ENCODE data around the gene PCDH8.

The PCDH8 gene

GRCh38 chr13:52850072-52850395 is 1.6 kb upstream of the PCDH8 start:
- H3K36me3 ChIP-seq (ENCODE audit: insufficient read depth, low read length), result no peaks in the 10 kb centered on the region
- H3K4me2 ChIP-seq (ENCODE audit: low read depth, low read length, poor library complexity, severe bottlenecking), result no peak overlapping the region
- H3K27me3 ChIP-seq (ENCODE audit: insufficient read depth, low read length, poor library complexity, severe bottlenecking), result no peaks in the 10 kb centered on the region
- no peak overlapping the region for H3K9ac ChIP-seq (ENCODE audit: low read depth, low read length, poor library complexity, severe bottlenecking)
- H2AFZ ChIP-seq (ENCODE audit: low read length), result no peak overlapping the region
- no peak for TF ChIP-seq CTCF (conservative IDR thresholded peaks at IDR 0.05; ENCODE audit: low read length)
- H3F3A ChIP-seq (ENCODE audit: low read depth), result no peaks in the 10 kb centered on the region
- no peaks in the 10 kb centered on the region for H3K9me2 ChIP-seq (replicated peaks; ENCODE audit: low read depth, low read length)
- H3K4me3 ChIP-seq (ENCODE audit: low read length, poor library complexity, severe bottlenecking), result no peak overlapping the region
- H3K9me3 ChIP-seq (ENCODE audit: insufficient read depth, low read depth, low read length), result no peaks in the 10 kb centered on the region
- no peaks in the 10 kb centered on the region for H4K20me1 ChIP-seq (ENCODE audit: insufficient read depth, low read length, poor library complexity, severe bottlenecking)
- no peaks in the 10 kb centered on the region for H3K79me2 ChIP-seq (ENCODE audit: insufficient read depth, low read length)
- no peaks in the 10 kb centered on the region for H3K4me1 ChIP-seq (ENCODE audit: insufficient read depth, low read length, poor library complexity, severe bottlenecking)

- Histone ChIP-seq H4K20me1 (ENCODE audit: insufficient read depth, low read length, poor library complexity, severe bottlenecking) (no peaks in the 10 kb centered on the region), H3K9me3 (ENCODE audit: insufficient read depth, low read depth, low read length) (no peaks in the 10 kb centered on the region), H3K79me2 (ENCODE audit: insufficient read depth, low read length) (no peaks in the 10 kb centered on the region), H3F3A (ENCODE audit: low read depth) (no peaks in the 10 kb centered on the region), H3K9me2 (replicated peaks; ENCODE audit: low read depth, low read length) (no peaks in the 10 kb centered on the region), H3K27me3 (ENCODE audit: insufficient read depth, low read length, poor library complexity, severe bottlenecking) (no peaks in the 10 kb centered on the region), H3K9ac (ENCODE audit: low read depth, low read length, poor library complexity, severe bottlenecking) (no peak overlapping the region), H3K36me3 (ENCODE audit: insufficient read depth, low read length) (no peaks in the 10 kb centered on the region), H3K4me1 (ENCODE audit: insufficient read depth, low read length, poor library complexity, severe bottlenecking) (no peaks in the 10 kb centered on the region), H3K4me2 (ENCODE audit: low read depth, low read length, poor library complexity, severe bottlenecking) (no peak overlapping the region), H3K4me3 (ENCODE audit: low read length, poor library complexity, severe bottlenecking) (no peak overlapping the region), H2AFZ (ENCODE audit: low read length) (no peak overlapping the region)
- no peak for TF ChIP-seq EZH2phosphoT487 (IDR thresholded peaks at IDR 0.05; ENCODE audit: borderline replicate concordance)
- no peak for TF ChIP-seq CTCF (conservative IDR thresholded peaks at IDR 0.05; ENCODE audit: low read length)
Measured at GRCh38 chr13:52849291-52850071, 1.0 kb upstream of the PCDH8 start.

GRCh38 chr13:52847682-52848432 is 583 bp downstream of the PCDH8 start:
- no peaks in the 10 kb centered on the region for H3K9me2 ChIP-seq (replicated peaks; ENCODE audit: low read depth, low read length)
- H2AFZ ChIP-seq (ENCODE audit: low read length), result no peak overlapping the region
- no peaks in the 10 kb centered on the region for H4K20me1 ChIP-seq (ENCODE audit: insufficient read depth, low read length, poor library complexity, severe bottlenecking)
- no peak overlapping the region for H3K4me3 ChIP-seq (ENCODE audit: low read length, poor library complexity, severe bottlenecking)
- H3K27me3 ChIP-seq (ENCODE audit: insufficient read depth, low read length, poor library complexity, severe bottlenecking), result no peaks in the 10 kb centered on the region
- H3K4me1 ChIP-seq (ENCODE audit: insufficient read depth, low read length, poor library complexity, severe bottlenecking), result no peaks in the 10 kb centered on the region
- H3K9me3 ChIP-seq (ENCODE audit: insufficient read depth, low read depth, low read length), result no peaks in the 10 kb centered on the region
- no peaks in the 10 kb centered on the region for H3F3A ChIP-seq (ENCODE audit: low read depth)
- no peak overlapping the region for H3K4me2 ChIP-seq (ENCODE audit: low read depth, low read length, poor library complexity, severe bottlenecking)
- no peaks in the 10 kb centered on the region for H3K79me2 ChIP-seq (ENCODE audit: insufficient read depth, low read length)
- no peak overlapping the region for H3K9ac ChIP-seq (ENCODE audit: low read depth, low read length, poor library complexity, severe bottlenecking)
- TF ChIP-seq CTCF (conservative IDR thresholded peaks at IDR 0.05; ENCODE audit: low read length), result no peak
- TF ChIP-seq EZH2phosphoT487 (IDR thresholded peaks at IDR 0.05; ENCODE audit: borderline replicate concordance), result no peak
- H3K36me3 ChIP-seq (ENCODE audit: insufficient read depth, low read length), result no peaks in the 10 kb centered on the region

All from Loucy (cell line).